ENCODE measurements around the gene USP24.

DNA sequence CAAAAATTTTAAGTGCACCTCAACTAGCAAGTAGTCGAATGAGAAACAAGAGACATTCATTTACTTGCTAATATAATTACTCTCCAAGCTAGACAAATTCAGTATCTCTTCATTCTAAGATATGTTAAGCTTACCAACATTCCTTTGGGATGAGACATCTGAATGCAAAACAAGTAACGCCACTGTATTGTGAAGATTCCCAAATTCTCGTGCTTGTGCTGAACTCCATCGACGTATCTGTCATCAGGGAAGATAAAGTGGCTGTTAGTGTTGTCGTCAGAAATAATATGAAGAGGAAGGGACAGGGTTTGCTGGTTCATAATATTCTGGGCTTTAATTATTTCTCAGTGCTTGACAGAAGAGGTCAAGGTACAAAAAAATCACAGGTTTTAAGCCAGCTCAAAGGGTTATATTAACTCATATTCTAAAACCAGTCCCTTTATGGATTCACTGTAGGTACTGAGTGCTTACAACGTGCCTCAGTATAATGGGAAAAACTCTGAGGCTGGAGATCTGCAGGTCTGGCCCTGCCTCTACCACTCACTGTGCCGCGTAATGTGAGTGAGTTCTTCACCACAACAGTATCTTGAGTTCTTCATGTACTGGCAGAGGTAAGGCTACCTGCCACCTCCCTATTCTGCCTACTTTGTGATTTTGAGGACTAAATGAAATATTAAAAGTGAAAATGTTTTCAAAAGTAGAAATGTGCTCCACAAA is 133.8 kb downstream of the USP24 start:
- TF ChIP-seq ZFX (IDR thresholded peaks at IDR 0.05) (no peak), CTCF (conservative IDR thresholded peaks at IDR 0.05) (no peak)

All from C4-2B (cell line).